GM12874 (cell line): ENCODE data around the gene TLCD2.

Experiments
- TF ChIP-seq, protein P1 (sequence below): IDR thresholded peaks from 2 replicates; pipeline ENCODE4 v1.5.1; 2011; ENCODE audit warnings: low read depth, mild to moderate bottlenecking, control low read depth, low read length, moderate library complexity; ENCODE audit not compliant: insufficient read depth

The TLCD2 gene

DNA sequence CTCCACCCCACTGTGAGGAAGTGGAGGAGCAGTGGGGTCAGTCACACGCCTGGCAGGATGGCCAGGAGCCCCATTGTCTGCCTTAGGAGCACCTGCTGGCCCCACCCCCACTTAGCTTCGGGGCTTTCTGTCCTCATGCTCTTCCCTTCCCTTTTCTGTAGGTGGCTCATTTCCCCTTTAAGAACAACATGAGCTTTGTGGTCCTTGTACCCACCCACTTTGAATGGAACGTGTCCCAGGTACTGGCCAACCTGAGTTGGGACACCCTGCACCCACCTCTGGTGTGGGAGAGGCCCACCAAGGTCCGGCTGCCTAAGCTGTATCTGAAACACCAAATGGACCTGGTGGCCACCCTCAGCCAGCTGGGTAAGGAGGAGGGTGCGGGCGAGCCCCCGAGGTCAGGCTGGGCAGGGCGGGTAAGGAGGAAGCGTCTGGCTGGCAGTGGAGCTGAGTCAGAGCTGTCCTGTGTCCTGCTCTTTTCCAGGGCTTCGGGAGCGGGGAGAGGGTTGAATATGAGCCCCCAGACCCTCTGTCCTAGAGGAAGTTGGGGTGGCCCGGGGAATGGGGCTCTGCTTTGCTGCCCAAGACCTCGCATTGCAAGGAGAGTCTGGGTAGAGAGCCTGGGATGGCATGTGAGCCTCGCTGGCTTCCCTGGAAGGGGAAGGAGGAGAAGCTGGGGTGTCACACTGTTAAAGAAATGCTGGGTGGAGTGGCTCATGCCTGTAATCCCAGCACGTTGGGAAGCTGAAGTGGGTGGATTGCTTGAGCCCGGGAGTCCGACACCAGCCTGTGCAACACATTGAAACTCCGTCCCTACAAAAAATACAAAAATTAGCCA is 42.5 kb upstream of the TLCD2 start:
- TF ChIP-seq, protein P1, sequence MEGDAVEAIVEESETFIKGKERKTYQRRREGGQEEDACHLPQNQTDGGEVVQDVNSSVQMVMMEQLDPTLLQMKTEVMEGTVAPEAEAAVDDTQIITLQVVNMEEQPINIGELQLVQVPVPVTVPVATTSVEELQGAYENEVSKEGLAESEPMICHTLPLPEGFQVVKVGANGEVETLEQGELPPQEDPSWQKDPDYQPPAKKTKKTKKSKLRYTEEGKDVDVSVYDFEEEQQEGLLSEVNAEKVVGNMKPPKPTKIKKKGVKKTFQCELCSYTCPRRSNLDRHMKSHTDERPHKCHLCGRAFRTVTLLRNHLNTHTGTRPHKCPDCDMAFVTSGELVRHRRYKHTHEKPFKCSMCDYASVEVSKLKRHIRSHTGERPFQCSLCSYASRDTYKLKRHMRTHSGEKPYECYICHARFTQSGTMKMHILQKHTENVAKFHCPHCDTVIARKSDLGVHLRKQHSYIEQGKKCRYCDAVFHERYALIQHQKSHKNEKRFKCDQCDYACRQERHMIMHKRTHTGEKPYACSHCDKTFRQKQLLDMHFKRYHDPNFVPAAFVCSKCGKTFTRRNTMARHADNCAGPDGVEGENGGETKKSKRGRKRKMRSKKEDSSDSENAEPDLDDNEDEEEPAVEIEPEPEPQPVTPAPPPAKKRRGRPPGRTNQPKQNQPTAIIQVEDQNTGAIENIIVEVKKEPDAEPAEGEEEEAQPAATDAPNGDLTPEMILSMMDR = no peak

DNA sequence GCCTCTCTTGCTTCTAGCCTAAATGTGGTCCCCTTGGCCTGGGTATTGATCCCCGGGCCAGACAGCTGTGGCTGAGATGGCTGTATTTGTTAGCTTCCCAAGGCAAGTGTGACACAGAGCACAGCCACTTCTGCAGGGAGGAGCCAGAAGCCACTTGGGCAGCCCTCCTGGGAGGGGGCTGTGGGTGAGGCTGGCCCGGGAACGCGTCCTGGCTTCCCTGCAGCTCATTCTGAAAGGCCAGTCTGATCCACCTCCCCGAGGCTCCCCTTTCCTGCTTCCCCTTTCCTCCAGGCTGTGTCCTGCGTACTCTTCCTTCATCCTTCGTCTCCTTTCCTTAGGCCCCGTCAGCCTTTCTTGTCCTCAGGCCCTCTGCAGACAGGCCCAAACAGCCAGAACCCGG is 40.5 kb upstream of the TLCD2 start:
- TF ChIP-seq, protein P1 = no peak

DNA sequence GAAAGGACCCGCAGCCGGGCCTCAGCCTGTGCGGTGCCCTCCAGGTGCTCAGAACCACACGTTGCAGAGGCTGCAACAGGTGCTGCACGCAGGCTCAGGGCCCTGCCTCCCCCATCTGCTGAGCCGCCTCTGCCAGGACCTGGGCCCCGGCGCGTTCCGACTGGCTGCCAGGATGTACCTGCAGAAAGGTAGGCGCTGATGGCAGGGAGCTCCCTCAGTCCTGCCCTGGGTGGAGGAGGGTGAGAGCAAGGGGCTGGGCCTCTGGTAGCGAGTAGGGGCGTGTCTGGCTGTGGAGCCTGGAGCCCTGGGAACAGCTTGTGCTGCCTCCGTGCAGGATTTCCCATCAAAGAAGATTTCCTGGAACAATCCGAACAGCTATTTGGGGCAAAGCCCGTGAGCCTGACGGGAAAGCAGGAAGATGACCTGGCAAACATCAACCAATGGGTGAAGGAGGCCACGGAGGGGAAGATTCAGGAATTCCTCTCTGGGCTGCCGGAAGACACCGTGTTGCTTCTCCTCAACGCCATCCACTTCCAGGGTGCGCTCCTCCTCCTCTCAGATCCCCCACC is 36.9 kb upstream of the TLCD2 start:
- TF ChIP-seq, protein P1 = no peak

DNA sequence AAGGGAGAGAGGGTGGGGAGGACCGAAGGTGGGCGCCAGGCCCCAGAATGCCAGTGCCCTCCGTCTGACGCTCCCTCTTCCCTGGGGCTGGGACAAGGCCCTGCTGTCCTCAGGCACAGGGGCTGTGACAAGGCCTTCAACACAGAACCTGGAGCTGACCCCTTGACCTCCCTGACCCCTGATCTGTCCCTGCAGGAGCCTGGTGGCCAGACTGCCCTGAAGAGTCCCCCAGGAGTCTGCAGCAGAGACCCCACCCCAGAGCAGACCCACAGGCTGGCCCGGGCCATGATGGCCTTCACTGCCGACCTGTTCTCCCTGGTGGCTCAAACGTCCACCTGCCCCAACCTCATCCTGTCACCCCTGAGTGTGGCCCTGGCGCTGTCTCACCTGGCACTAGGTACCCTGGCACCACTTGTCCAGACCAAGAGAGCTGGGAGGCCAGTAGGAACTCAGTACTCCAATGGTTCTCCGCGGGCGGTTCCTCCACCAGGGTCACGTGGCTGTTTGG is 35.4 kb upstream of the TLCD2 start:
- TF ChIP-seq, protein P1 = no peak

DNA sequence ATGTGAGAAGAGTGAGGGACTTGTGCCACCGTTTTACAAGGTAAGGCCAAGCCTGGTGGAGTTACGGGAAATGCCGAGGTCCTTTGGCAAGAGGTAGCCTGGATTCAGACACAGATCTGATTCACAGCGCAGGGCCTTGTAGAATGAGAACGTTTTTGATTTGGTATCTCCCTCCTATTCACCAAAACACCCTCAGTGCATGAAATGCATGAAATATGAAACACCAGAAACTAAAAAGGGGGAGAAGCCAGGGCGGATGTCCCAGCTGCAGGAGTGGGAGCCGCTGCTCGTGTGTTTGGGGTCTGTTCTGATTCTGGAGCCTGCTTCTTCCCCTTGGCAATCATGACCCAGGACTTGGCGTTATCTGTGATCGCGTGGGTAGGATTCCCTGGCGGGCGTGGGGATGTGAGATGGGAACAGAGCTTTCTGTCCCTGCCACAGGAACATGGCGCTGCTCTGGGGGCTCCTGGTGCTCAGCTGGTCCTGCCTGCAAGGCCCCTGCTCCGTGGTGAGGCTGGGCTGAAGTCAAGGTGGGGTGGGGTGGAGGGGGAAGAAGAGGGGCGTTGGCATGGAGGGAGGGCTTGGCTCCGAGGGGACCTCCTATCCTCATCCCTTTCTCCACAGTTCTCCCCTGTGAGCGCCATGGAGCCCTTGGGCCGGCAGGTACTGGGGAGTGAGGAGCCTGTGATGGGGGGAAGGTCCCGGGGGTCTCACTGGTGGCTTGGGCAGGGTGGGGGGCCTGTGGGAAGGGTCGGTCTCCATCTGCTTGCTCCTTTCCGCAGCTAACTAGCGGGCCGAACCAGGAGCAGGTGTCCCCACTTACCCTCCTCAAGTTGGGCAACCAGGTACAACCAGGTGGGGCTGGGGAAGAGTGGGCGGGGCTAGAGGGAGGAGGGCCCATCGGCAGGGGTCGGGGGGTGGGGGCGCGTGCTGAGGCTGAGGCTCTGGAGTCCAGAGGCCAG is 34.7 kb upstream of the TLCD2 start:
- TF ChIP-seq, protein P1 = no peak

DNA sequence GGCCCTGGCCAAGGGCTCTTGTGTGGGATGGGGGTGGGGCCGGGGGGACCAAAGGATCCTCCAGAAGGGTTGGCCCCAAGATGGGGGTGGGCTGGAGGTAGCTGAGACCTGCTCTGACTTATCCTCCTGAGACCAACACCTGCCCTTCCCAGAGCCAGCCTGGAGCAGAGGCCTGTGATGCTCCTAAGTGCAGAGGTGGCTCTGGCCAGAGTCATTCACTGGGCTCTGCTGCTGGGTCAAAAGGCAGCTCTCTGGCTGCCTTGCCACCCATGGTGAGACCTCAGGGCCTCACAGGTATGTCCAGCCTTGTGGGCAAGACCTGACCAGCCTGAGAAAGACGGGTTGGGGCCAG is 32.9 kb upstream of the TLCD2 start:
- TF ChIP-seq, protein P1 = no peak
